GM23338 (cell line): ENCODE results near the gene STX1A. TPM values are rescaled to one million over a fixed set of nuclear protein-coding genes. Genes with fewer than 3 reads are reported as not detected.

Source experiments
- ATAC-seq: fragments of 200-7000 bp; cut with Tn5 transposase; 3 replicates; pipeline ENCODE4 v1.9.1; 2020
- DNase-seq: peaks from one replicate; pipeline ENCODE4 v3.0.0-alpha.2; 2015; ENCODE audit warnings: low spot score
- H2AFZ ChIP-seq: fragments of 200-600 bp; sonication (generic); 2 replicates; pipeline ENCODE4 v1.8.0; 2016; ENCODE audit warnings: antibody characterized with exemption, mild to moderate bottlenecking, moderate library complexity
- H3F3A ChIP-seq: fragments of 200-600 bp; sonication (generic); replicated peaks from 2 replicates; pipeline ENCODE4 v1.8.0; 2017; ENCODE audit warnings: antibody characterized with exemption, mixed run types, low read depth
- H3K27ac ChIP-seq: fragments of 200-600 bp; sonication (generic); 2 replicates; pipeline ENCODE4 v1.6.1; 2016; ENCODE audit warnings: low read depth
- H3K27me3 ChIP-seq: fragments of 200-600 bp; sonication (generic); 2 replicates; pipeline ENCODE4 v1.8.0; 2016; ENCODE audit warnings: mild to moderate bottlenecking, mixed run types, moderate library complexity; ENCODE audit not compliant: insufficient read depth
- H3K36me3 ChIP-seq: fragments of 200-600 bp; sonication (generic); 2 replicates; pipeline ENCODE4 v1.8.0; 2016; ENCODE audit warnings: mild to moderate bottlenecking; ENCODE audit not compliant: insufficient read depth
- H3K4me1 ChIP-seq: fragments of 200-600 bp; sonication (generic); 2 replicates; pipeline ENCODE4 v1.8.0; 2016; ENCODE audit warnings: mild to moderate bottlenecking, moderate library complexity; ENCODE audit not compliant: insufficient read depth
- H3K4me2 ChIP-seq: fragments of 200-600 bp; sonication (generic); 2 replicates; pipeline ENCODE4 v1.7.1; 2017; ENCODE audit warnings: mixed run types
- H3K4me3 ChIP-seq: fragments of 200-600 bp; sonication (generic); 2 replicates; pipeline ENCODE4 v1.6.1; 2016; ENCODE audit warnings: mixed run types
- H3K79me2 ChIP-seq: fragments of 200-600 bp; sonication (generic); replicated peaks from 2 replicates; pipeline ENCODE4 v1.8.0; 2017; ENCODE audit warnings: mild to moderate bottlenecking; ENCODE audit not compliant: insufficient read depth
- H3K9me2 ChIP-seq: fragments of 200-600 bp; sonication (generic); 2 replicates; pipeline ENCODE4 v1.8.0; 2017; ENCODE audit not compliant: insufficient read depth
- H4K20me1 ChIP-seq: fragments of 200-600 bp; sonication (generic); replicated peaks from 2 replicates; pipeline ENCODE4 v1.8.0; 2017; ENCODE audit warnings: mild to moderate bottlenecking; ENCODE audit not compliant: insufficient read depth
- H3K27ac Mint-ChIP-seq: 2 replicates; pipeline ENCODE4 v1.8.0; 2020; ENCODE audit warnings: inconsistent platforms, mild to moderate bottlenecking, moderate library complexity, mixed read lengths
- H3K27me3 Mint-ChIP-seq: 3 replicates; pipeline ENCODE4 v1.8.0; 2022; ENCODE audit warnings: low read depth, mild to moderate bottlenecking, moderate library complexity, mixed read lengths, inconsistent platforms; ENCODE audit not compliant: insufficient read depth, poor library complexity
- H3K36me3 Mint-ChIP-seq: 3 replicates; pipeline ENCODE4 v1.8.0; 2021; ENCODE audit warnings: low read depth, mild to moderate bottlenecking, inconsistent platforms, moderate library complexity, mixed read lengths
- H3K4me1 Mint-ChIP-seq: 3 replicates; pipeline ENCODE4 v1.8.0; 2020; ENCODE audit warnings: mild to moderate bottlenecking, inconsistent platforms, mixed read lengths
- H3K4me3 Mint-ChIP-seq: 3 replicates; pipeline ENCODE4 v1.8.0; 2021; ENCODE audit warnings: moderate library complexity, mild to moderate bottlenecking, inconsistent platforms, mixed read lengths
- H3K9me3 Mint-ChIP-seq: 3 replicates; pipeline ENCODE4 v1.8.0; 2020; ENCODE audit warnings: moderate library complexity, mild to moderate bottlenecking, inconsistent platforms, mixed read lengths
- CREB1 ChIP-seq: fragments of 250-450 bp; sonication (Bioruptor Pico); IDR thresholded peaks from 2 replicates; pipeline ENCODE4 v1.5.0; 2020; ENCODE audit warnings: low read depth, mild to moderate bottlenecking, moderate library complexity
- EZH2 ChIP-seq: fragments of 200-600 bp; sonication (generic); IDR thresholded peaks from one replicate; pipeline ENCODE4 v1.8.0; 2017; ENCODE audit warnings: antibody characterized with exemption, mild to moderate bottlenecking, low read depth; ENCODE audit not compliant: unreplicated experiment
- EZH2phosphoT487 ChIP-seq: fragments of 200-600 bp; sonication (generic); IDR thresholded peaks from one replicate; pipeline ENCODE4 v1.8.1; 2018; ENCODE audit warnings: antibody characterized with exemption; ENCODE audit not compliant: unreplicated experiment
- JUNB ChIP-seq: IDR thresholded peaks from one replicate; pipeline ENCODE4 v1.6.1; 2016; ENCODE audit warnings: antibody characterized with exemption; ENCODE audit not compliant: unreplicated experiment
- NANOG ChIP-seq: IDR thresholded peaks from 2 replicates; pipeline ENCODE4 v1.6.1; 2016; ENCODE audit warnings: antibody characterized with exemption, borderline replicate concordance
- REST ChIP-seq: IDR thresholded peaks from one replicate; pipeline ENCODE4 v1.6.1; 2018; ENCODE audit warnings: antibody characterized with exemption; ENCODE audit not compliant: unreplicated experiment
- STAT1 ChIP-seq: IDR thresholded peaks from one replicate; pipeline ENCODE4 v1.6.1; 2016; ENCODE audit warnings: antibody characterized with exemption; ENCODE audit not compliant: unreplicated experiment
- ZNF114 ChIP-seq: fragments of 250-450 bp; sonication (Bioruptor Pico); IDR thresholded peaks from 2 replicates; pipeline ENCODE4 v1.5.0; 2020; ENCODE audit warnings: mild to moderate bottlenecking, moderate library complexity
- ZNF331 ChIP-seq: fragments of 250-450 bp; sonication (Bioruptor Pico); IDR thresholded peaks from 2 replicates; pipeline ENCODE4 v1.5.0; 2020; ENCODE audit warnings: low read depth, mild to moderate bottlenecking, moderate library complexity
- polyA plus RNA-seq: library from polyadenylated mRNA; unstranded; fragments of >200 nt; fragmentation: Nextera tagmentation; extraction: Ambion mirVana; gene quantifications from 2 replicates; pipeline ENCODE4 v1.2.1, GENCODE V29; 2016
- total RNA-seq: library from RNA; depleted of rRNA; stranded (reverse); fragments of >200 nt; shearing (Covaris generic); gene quantifications from 2 replicates; pipeline ENCODE4 v1.2.3, GENCODE V29; 2014
- TF ChIP-seq, protein P1 (sequence below), 2 experiments: fragments of 200-600 bp in 1 of 2; sonication (generic) in 1 of 2; conservative IDR thresholded peaks; 2 replicates each; pipeline versions ENCODE4 v1.5.1 to v1.6.1; 2016 to 2017; ENCODE audit warnings: antibody characterized with exemption in 2 of 2, low read depth in 2 of 2, mild to moderate bottlenecking in 2 of 2, moderate library complexity in 1 of 2
- TF ChIP-seq, protein P2 (sequence below): fragments of 250-450 bp; sonication (Bioruptor Pico); IDR thresholded peaks from 2 replicates; pipeline ENCODE4 v1.5.0; 2020; ENCODE audit warnings: mild to moderate bottlenecking, moderate library complexity

The STX1A gene
- total and polyA plus RNA-seq, 2 experiments from 2014 or later: 9.1 to 19.8 TPM

DNA sequence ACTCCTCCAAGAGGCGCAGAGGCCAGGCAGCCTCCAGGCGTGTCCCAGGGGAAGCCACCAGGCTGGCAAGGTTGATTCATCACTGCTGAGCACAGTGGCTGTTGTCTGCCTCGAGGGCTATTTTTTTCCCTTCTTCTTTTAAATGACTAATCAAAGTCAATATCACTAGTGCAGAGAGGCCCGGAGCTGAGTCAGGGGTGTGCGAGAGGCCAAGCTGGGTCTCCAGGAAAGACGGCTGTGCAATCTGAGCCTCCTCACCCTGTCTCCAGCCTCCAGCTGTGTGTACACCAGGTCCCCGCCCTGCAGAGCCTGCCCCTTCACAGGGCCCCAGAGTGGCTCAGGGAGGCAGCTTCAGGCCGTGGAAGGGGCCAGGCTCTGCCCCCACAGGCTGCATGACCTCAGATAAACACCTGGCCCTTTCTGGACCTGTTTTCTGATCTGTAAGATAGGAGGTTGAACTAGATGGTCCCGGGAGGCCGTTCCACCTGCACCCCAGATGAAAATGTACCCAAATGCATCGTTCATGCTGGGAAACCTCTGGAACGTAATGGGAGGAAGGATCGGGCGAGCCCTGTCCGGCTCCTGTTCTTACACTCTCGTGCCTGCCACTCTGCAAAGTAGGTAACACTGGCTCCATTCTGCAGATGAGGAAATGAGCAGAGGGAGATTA, 3.7 kb downstream of the STX1A start:
- H3K4me1 Mint-ChIP-seq: no peaks in the 10 kb centered on the region; the same call in 2 of the 3 replicates
- no peaks in the 10 kb centered on the region for H3K79me2 ChIP-seq

More for the DNA sequence above, 3.7 kb downstream of the STX1A start:
- peaks cover 22% of the 10 kb centered on the region for H3K27me3 Mint-ChIP-seq
- no peaks in the 10 kb centered on the region for H3K36me3 ChIP-seq
- H4K20me1 ChIP-seq: no peaks in the 10 kb centered on the region; the same call in 1 of the 2 replicates
- H3K9me3 Mint-ChIP-seq: no peaks in the 10 kb centered on the region
- H3K4me2 ChIP-seq: no peak overlapping the region
- no peaks in the 10 kb centered on the region for H3K9me2 ChIP-seq
- no peak for ATAC-seq
- TF ChIP-seq EZH2phosphoT487: no peak
- no peak for TF ChIP-seq STAT1
- TF ChIP-seq ZNF331: no peak
- TF ChIP-seq, protein P1, sequence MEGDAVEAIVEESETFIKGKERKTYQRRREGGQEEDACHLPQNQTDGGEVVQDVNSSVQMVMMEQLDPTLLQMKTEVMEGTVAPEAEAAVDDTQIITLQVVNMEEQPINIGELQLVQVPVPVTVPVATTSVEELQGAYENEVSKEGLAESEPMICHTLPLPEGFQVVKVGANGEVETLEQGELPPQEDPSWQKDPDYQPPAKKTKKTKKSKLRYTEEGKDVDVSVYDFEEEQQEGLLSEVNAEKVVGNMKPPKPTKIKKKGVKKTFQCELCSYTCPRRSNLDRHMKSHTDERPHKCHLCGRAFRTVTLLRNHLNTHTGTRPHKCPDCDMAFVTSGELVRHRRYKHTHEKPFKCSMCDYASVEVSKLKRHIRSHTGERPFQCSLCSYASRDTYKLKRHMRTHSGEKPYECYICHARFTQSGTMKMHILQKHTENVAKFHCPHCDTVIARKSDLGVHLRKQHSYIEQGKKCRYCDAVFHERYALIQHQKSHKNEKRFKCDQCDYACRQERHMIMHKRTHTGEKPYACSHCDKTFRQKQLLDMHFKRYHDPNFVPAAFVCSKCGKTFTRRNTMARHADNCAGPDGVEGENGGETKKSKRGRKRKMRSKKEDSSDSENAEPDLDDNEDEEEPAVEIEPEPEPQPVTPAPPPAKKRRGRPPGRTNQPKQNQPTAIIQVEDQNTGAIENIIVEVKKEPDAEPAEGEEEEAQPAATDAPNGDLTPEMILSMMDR (conservative IDR thresholded peaks at IDR 0.05; ENCODE audit: low read depth in 2 of 2): no peak
- TF ChIP-seq, protein P2, sequence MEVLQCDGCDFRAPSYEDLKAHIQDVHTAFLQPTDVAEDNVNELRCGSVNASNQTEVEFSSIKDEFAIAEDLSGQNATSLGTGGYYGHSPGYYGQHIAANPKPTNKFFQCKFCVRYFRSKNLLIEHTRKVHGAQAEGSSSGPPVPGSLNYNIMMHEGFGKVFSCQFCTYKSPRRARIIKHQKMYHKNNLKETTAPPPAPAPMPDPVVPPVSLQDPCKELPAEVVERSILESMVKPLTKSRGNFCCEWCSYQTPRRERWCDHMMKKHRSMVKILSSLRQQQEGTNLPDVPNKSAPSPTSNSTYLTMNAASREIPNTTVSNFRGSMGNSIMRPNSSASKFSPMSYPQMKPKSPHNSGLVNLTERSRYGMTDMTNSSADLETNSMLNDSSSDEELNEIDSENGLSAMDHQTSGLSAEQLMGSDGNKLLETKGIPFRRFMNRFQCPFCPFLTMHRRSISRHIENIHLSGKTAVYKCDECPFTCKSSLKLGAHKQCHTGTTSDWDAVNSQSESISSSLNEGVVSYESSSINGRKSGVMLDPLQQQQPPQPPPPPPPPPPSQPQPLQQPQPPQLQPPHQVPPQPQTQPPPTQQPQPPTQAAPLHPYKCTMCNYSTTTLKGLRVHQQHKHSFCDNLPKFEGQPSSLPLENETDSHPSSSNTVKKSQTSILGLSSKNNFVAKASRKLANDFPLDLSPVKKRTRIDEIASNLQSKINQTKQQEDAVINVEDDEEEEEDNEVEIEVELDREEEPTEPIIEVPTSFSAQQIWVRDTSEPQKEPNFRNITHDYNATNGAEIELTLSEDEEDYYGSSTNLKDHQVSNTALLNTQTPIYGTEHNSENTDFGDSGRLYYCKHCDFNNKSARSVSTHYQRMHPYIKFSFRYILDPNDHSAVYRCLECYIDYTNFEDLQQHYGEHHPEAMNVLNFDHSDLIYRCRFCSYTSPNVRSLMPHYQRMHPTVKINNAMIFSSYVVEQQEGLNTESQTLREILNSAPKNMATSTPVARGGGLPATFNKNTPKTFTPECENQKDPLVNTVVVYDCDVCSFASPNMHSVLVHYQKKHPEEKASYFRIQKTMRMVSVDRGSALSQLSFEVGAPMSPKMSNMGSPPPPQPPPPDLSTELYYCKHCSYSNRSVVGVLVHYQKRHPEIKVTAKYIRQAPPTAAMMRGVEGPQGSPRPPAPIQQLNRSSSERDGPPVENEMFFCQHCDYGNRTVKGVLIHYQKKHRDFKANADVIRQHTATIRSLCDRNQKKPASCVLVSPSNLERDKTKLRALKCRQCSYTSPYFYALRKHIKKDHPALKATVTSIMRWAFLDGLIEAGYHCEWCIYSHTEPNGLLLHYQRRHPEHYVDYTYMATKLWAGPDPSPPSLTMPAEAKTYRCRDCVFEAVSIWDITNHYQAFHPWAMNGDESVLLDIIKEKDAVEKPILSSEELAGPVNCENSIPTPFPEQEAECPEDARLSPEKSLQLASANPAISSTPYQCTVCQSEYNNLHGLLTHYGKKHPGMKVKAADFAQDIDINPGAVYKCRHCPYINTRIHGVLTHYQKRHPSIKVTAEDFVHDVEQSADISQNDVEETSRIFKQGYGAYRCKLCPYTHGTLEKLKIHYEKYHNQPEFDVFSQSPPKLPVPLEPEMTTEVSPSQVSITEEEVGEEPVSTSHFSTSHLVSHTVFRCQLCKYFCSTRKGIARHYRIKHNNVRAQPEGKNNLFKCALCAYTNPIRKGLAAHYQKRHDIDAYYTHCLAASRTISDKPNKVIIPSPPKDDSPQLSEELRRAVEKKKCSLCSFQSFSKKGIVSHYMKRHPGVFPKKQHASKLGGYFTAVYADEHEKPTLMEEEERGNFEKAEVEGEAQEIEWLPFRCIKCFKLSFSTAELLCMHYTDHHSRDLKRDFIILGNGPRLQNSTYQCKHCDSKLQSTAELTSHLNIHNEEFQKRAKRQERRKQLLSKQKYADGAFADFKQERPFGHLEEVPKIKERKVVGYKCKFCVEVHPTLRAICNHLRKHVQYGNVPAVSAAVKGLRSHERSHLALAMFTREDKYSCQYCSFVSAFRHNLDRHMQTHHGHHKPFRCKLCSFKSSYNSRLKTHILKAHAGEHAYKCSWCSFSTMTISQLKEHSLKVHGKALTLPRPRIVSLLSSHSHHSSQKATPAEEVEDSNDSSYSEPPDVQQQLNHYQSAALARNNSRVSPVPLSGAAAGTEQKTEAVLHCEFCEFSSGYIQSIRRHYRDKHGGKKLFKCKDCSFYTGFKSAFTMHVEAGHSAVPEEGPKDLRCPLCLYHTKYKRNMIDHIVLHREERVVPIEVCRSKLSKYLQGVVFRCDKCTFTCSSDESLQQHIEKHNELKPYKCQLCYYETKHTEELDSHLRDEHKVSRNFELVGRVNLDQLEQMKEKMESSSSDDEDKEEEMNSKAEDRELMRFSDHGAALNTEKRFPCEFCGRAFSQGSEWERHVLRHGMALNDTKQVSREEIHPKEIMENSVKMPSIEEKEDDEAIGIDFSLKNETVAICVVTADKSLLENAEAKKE: no peak
- no peak for TF ChIP-seq EZH2
- no peak for TF ChIP-seq REST
- no peak for TF ChIP-seq JUNB
- TF ChIP-seq CREB1: no peak
- no peak for TF ChIP-seq NANOG
- no peak for TF ChIP-seq ZNF114 (CRISPR knock-in tag)
- H3K4me3 ChIP-seq: no peak overlapping the region
- H3K4me1 ChIP-seq: no peaks in the 10 kb centered on the region; the same call in 1 of the 2 replicates
- no peaks in the 10 kb centered on the region for H3F3A ChIP-seq
- no peak overlapping the region for H2AFZ ChIP-seq
- H3K27ac ChIP-seq: no peak overlapping the region
- H3K27me3 ChIP-seq: peaks cover 24% of the 10 kb centered on the region
- DNase-seq: no peak
- no peaks in the 10 kb centered on the region for H3K36me3 Mint-ChIP-seq
- no peak overlapping the region for H3K27ac Mint-ChIP-seq
- H3K4me3 Mint-ChIP-seq: no peak overlapping the region
